GM18870 (cell line): ENCODE results near the gene BTBD3.
A peak's percentile ranks its signal among the peaks of the same experiment; 100 is the strongest.

Experiments used
- ATAC-seq: cut with Tn5 transposase; IDR thresholded peaks from one replicate; pipeline ENCODE4 v1.9.1; 2021; ENCODE audit warnings: moderate library complexity; ENCODE audit not compliant: unreplicated experiment

The BTBD3 gene

GRCh38 chr20:11917663-11918062, at the start of gene BTBD3:
Gene BTBD3 (plus strand): TSS chr20:11917893. CDS start chr20:11918276, 383 bp downstream.
- ATAC-seq: peak; percentile 95

GRCh38 chr20:11869641-11870040, 48.1 kb upstream of the BTBD3 start:
- ATAC-seq: no peak

- ATAC-seq: no peak
Measured at GRCh38 chr20:11870411-11870810, 47.3 kb upstream of the BTBD3 start.

GRCh38 chr20:11876555-11876954, 41.1 kb upstream of the BTBD3 start:
- no peak for ATAC-seq

- ATAC-seq: no peak
Measured at GRCh38 chr20:11880680-11881079, 37.0 kb upstream of the BTBD3 start.

GRCh38 chr20:11881449-11881848, 36.2 kb upstream of the BTBD3 start:
- ATAC-seq: no peak

GRCh38 chr20:11882651-11883050, 35.0 kb upstream of the BTBD3 start:
- ATAC-seq: no peak

GRCh38 chr20:11888648-11889047, 29.0 kb upstream of the BTBD3 start:
- ATAC-seq: no peak

- ATAC-seq: peak; percentile 51
Measured at GRCh38 chr20:11890331-11891076, 27.2 kb upstream of the BTBD3 start.

GRCh38 chr20:11891077-11891775, 26.5 kb upstream of the BTBD3 start:
- peak; percentile 11 for ATAC-seq

GRCh38 chr20:11891776-11892545, 25.7 kb upstream of the BTBD3 start:
- peak; percentile 65 for ATAC-seq

GRCh38 chr20:11894062-11894461, 23.6 kb upstream of the BTBD3 start:
- no peak for ATAC-seq

GRCh38 chr20:11895861-11896387, 21.8 kb upstream of the BTBD3 start:
- no peak for ATAC-seq

GRCh38 chr20:11901127-11901526, 16.6 kb upstream of the BTBD3 start:
- ATAC-seq: no peak

- ATAC-seq: no peak
Measured at GRCh38 chr20:11902285-11902697, 15.4 kb upstream of the BTBD3 start.

GRCh38 chr20:11905460-11906179, 12.1 kb upstream of the BTBD3 start:
- no peak for ATAC-seq

- no peak for ATAC-seq
Measured at GRCh38 chr20:11906626-11907480, 10.8 kb upstream of the BTBD3 start.

GRCh38 chr20:11907621-11908020, 10.1 kb upstream of the BTBD3 start:
- no peak for ATAC-seq

GRCh38 chr20:11912013-11912658, 5.6 kb upstream of the BTBD3 start:
- no peak for ATAC-seq
